IMR-90 (cell line): Measurements from ENCODE around the gene RPL10A. TPM values are rescaled to one million over a fixed set of nuclear protein-coding genes. Genes with fewer than 3 reads are reported as not detected.
A peak's percentile ranks its signal among the peaks of the same experiment; 100 is the strongest.

Source experiments
- ATAC-seq: fragments of 200-7000 bp; cut with Tn5 transposase; 2 replicates; pipeline ENCODE4 v1.9.1; 2020; ENCODE audit warnings: low read depth, mild to moderate bottlenecking, moderate library complexity
- BruUV-seq: library from RNA; stranded (reverse); fragments of 400-500 nt; replicated peaks from 2 replicates; lab custom pipeline; 2021; lab: Mats Ljungman, UMichigan
- CTCF ChIA-PET: fragments of 300-600 bp; formaldehyde crosslinking; extraction: SDS; loops from one replicate; lab custom pipeline; 2021; ENCODE audit warnings: antibody characterized with exemption; lab: Yijun Ruan, JAX
- POLR2A ChIA-PET: fragments of 300-600 bp; sonication (Branson Sonifier 250); formaldehyde crosslinking; loops from one replicate; lab custom pipeline; 2022; ENCODE audit warnings: antibody characterized with exemption; ENCODE audit not compliant: unreplicated experiment; lab: Charles Lee
- DNase-seq: peaks from one replicate; pipeline ENCODE4 v3.0.0; 2013
- H2AFZ ChIP-seq: replicated peaks from 2 replicates; pipeline ENCODE3; 2013; ENCODE audit warnings: low read length, mild to moderate bottlenecking; ENCODE audit not compliant: poor library complexity
- H2AK5ac ChIP-seq: 2 replicates; pipeline ENCODE4 v1.6.1; 2013; ENCODE audit warnings: low read depth, low read length, inconsistent platforms
- H2AK9ac ChIP-seq: replicated peaks from 2 replicates; pipeline ENCODE3; 2013; ENCODE audit warnings: mild to moderate bottlenecking, low read depth, low read length, moderate library complexity; ENCODE audit not compliant: poor library complexity
- H2BK120ac ChIP-seq: 2 replicates; pipeline ENCODE4 v1.6.1; 2013; ENCODE audit warnings: low read depth, low read length, inconsistent platforms
- H2BK15ac ChIP-seq: 3 replicates; pipeline ENCODE4 v1.6.1; 2013; ENCODE audit warnings: low read depth, low read length, inconsistent platforms
- H2BK20ac ChIP-seq: 2 replicates; pipeline ENCODE4 v1.6.1; 2013; ENCODE audit warnings: low read depth, mild to moderate bottlenecking, inconsistent platforms, low read length, moderate library complexity
- H2BK5ac ChIP-seq: 2 replicates; pipeline ENCODE4 v1.6.1; 2013; ENCODE audit warnings: mild to moderate bottlenecking, low read depth, low read length, inconsistent platforms; ENCODE audit not compliant: poor library complexity, severe bottlenecking
- H3K14ac ChIP-seq: replicated peaks from 2 replicates; pipeline ENCODE4 v1.6.1; 2013; ENCODE audit warnings: low read depth, low read length, inconsistent platforms
- H3K18ac ChIP-seq: 2 replicates; pipeline ENCODE4 v1.6.1; 2013; ENCODE audit warnings: low read depth, low read length, control low read depth
- H3K23ac ChIP-seq: 2 replicates; pipeline ENCODE4 v1.6.1; 2013; ENCODE audit warnings: low read depth, low read length, inconsistent platforms
- H3K27ac ChIP-seq: 2 replicates; pipeline ENCODE4 v1.5.1; 2013; ENCODE audit warnings: mild to moderate bottlenecking, control low read depth, low read length; ENCODE audit not compliant: insufficient read depth
- H3K27me3 ChIP-seq: 2 replicates; pipeline ENCODE4 v1.6.1; 2013; ENCODE audit warnings: low read length; ENCODE audit not compliant: control insufficient read depth, insufficient read depth
- H3K36me3 ChIP-seq: 2 replicates; pipeline ENCODE4 v1.6.1; 2013; ENCODE audit warnings: low read length, mixed read lengths; ENCODE audit not compliant: control insufficient read depth, insufficient read depth
- H3K4ac ChIP-seq: 2 replicates; pipeline ENCODE4 v1.6.1; 2013; ENCODE audit warnings: low read depth, low read length, inconsistent platforms
- H3K4me1 ChIP-seq: 2 replicates; pipeline ENCODE4 v1.6.1; 2013; ENCODE audit warnings: low read length, mixed read lengths; ENCODE audit not compliant: control insufficient read depth, insufficient read depth
- H3K4me2 ChIP-seq: 2 replicates; pipeline ENCODE4 v1.6.1; 2013; ENCODE audit warnings: low read depth, mild to moderate bottlenecking, control low read depth, low read length, moderate library complexity
- H3K4me3 ChIP-seq: 2 replicates; pipeline ENCODE4 v1.5.1; 2013; ENCODE audit warnings: low read depth, mild to moderate bottlenecking, control low read depth, low read length, moderate library complexity; ENCODE audit not compliant: insufficient read depth
- H3K56ac ChIP-seq: 2 replicates; pipeline ENCODE4 v1.6.1; 2013; ENCODE audit warnings: low read length, inconsistent platforms; ENCODE audit not compliant: insufficient read depth; ENCODE audit errors: extremely low read depth
- H3K79me1 ChIP-seq, 2 experiments: 2 replicates each; pipeline ENCODE4 v1.6.1; 2013; ENCODE audit warnings: low read length in 2 of 2, inconsistent platforms in 1 of 2, low read depth in 1 of 2
- H3K9ac ChIP-seq: 2 replicates; pipeline ENCODE4 v1.6.1; 2013; ENCODE audit warnings: low read depth, low read length, control low read depth
- H3K9me1 ChIP-seq: 2 replicates; pipeline ENCODE4 v1.6.1; 2013; ENCODE audit warnings: low read length, inconsistent platforms; ENCODE audit not compliant: insufficient read depth
- H3K9me3 ChIP-seq: 2 replicates; pipeline ENCODE4 v1.6.1; 2013; ENCODE audit warnings: low read length; ENCODE audit not compliant: control insufficient read depth, insufficient read depth
- H4K20me1 ChIP-seq: 2 replicates; pipeline ENCODE4 v1.6.1; 2013; ENCODE audit warnings: low read length, inconsistent platforms; ENCODE audit not compliant: insufficient read depth
- H4K5ac ChIP-seq: 2 replicates; pipeline ENCODE4 v1.6.1; 2013; ENCODE audit warnings: mild to moderate bottlenecking, low read depth, low read length, control low read depth
- H4K8ac ChIP-seq, 2 experiments: 2 replicates each; pipeline ENCODE4 v1.6.1; 2013; ENCODE audit warnings: low read depth in 2 of 2, low read length in 2 of 2, control low read depth in 1 of 2, inconsistent platforms in 1 of 2
- H4K91ac ChIP-seq: 2 replicates; pipeline ENCODE4 v1.6.1; 2013; ENCODE audit warnings: low read depth, low read length, inconsistent platforms; ENCODE audit not compliant: insufficient read depth
- MAZ ChIP-seq: IDR thresholded peaks from 2 replicates; pipeline ENCODE4 v1.6.1; 2012; ENCODE audit warnings: low read depth, mild to moderate bottlenecking, low read length, improper control_type of control experiment, moderate library complexity, borderline replicate concordance
- POLR2A ChIP-seq: IDR thresholded peaks from 2 replicates; pipeline ENCODE4 v1.6.1; 2012; ENCODE audit warnings: mild to moderate bottlenecking, low read depth, low read length
- WGBS, 2 experiments: methylation state at CpG; one replicate each; pipeline versions ENCODE4 v1.1.5 to v1.1.7; 2013; ENCODE audit warnings: missing lambda C conversion rate in 2 of 2; ENCODE audit not compliant: insufficient read length in 1 of 2; ENCODE audit errors: extremely low coverage in 2 of 2; 5-methylcytosine and 5-hydroxymethylcytosine counted together
- dilution Hi-C: fragments of 300-500 bp; cut with HindIII; formaldehyde crosslinking; loops from one replicate; pipeline ENCODE4 v1.14.3; 2018; ENCODE audit warnings: low sequenced_read_pairs; ENCODE audit not compliant: unreplicated experiment
- in situ Hi-C: fragments of 300-500 bp; cut with MboI; formaldehyde crosslinking; loops from 3 replicates; pipeline ENCODE4 v1.14.3; 2019; ENCODE audit warnings: low sequenced_read_pairs, inconsistent platforms, mixed read lengths
- intact Hi-C: fragments of 100-400 bp; cut with micrococcal nuclease; formaldehyde crosslinking; loops from 2 replicates; pipeline ENCODE4 v1.10.0; 2022
- polyA plus RNA-seq, 3 experiments: library from polyadenylated mRNA; depleted of rRNA; stranded (reverse); fragments of >200 nt; gene quantifications; 2 replicates each; pipeline ENCODE4 v1.2.3, GENCODE V29; 2012; ENCODE audit warnings: low replicate concordance in 1 of 3
- total RNA-seq: library from RNA; depleted of rRNA; stranded (reverse); fragments of >200 nt; gene quantifications from 2 replicates; pipeline ENCODE4 v1.2.3, GENCODE V29; 2012

Gene RPL10A
- total and polyA plus RNA-seq, 2 of the 4 experiments (the other 2 are of a cell fraction): 2,310 to 3,153 TPM

DNA sequence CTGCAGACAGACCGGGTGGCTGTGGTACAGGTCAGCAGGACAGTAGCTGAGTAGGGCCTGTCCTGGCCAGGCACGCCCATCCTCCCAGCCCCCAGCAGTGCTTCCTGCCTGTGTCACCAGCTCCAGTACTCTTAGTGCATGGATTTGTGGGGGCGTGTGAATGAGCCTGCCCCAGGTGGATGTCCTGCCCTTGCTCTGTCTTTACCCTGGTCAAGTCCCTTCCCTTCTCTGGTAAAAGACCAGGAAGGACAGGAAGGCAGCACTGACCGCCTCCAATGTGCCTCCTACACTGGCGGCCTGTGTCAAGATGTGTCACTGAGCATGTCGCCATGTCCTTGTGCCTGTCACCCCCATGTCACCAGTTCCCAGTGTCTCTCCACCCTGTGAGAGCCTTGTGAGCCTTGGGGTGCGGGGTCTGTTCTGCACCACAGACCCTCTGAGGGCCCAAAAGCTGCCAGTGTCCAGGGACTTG lies 16.8 kb downstream of the RPL10A start:
- intact Hi-C loops: no loop called here
- peak overlapping the region; percentile 96 for H4K91ac ChIP-seq
- H2AK5ac ChIP-seq: peak overlapping the region; percentile 99
- dilution Hi-C loops: no loop called here
- peak overlapping the region; percentile 63; the same call in 2 of the 3 replicates for H2BK15ac ChIP-seq
- TF ChIP-seq MAZ (peak; percentile 31; the same call in 1 of the 2 replicates), POLR2A (no peak)
- peak overlapping the region; percentile 91 for H3K4ac ChIP-seq
- ChIA-PET POLR2A (no interaction called here), CTCF (interaction anchor here (0.6 kb wide), 1 partner anchor 22 kb away, joined by 4 read pairs; no protein-coding TSS in a partner anchor)
- peak overlapping the region; percentile 28; the same call in 1 of the 2 replicates for H3K9ac ChIP-seq
- H4K20me1 ChIP-seq: peaks cover 17% of the 10 kb centered on the region; the same call in 1 of the 2 replicates
- in situ Hi-C loops: no loop called here
- no peaks in the 10 kb centered on the region for H3K9me3 ChIP-seq
- H2BK5ac ChIP-seq: peak overlapping the region; percentile 93
- WGBS, 2 experiments: 100% methylated on average over 2 of the region's 7 CpGs; no CpG with 5 or more reads in 1 of the 2 experiments
- no peak overlapping the region for H3K4me3 ChIP-seq
- H3K27ac ChIP-seq: peak overlapping the region; percentile 65
- H2AFZ ChIP-seq: peak overlapping the region; percentile 85
- peak overlapping the region; percentile 86 for H2BK120ac ChIP-seq
- H3K14ac ChIP-seq: peak overlapping the region; percentile 78
- peaks cover 35% of the 10 kb centered on the region for H3K4me1 ChIP-seq
- peak overlapping the region; percentile 82 for H2BK20ac ChIP-seq
- H4K5ac ChIP-seq: peak overlapping the region; percentile 52
- DNase-seq (peak; percentile 50), ATAC-seq (peak; percentile 16)
- H4K8ac ChIP-seq: peak overlapping the region; percentile 76 to 84
- peak overlapping the region; percentile 87; the same call in 1 of the 2 replicates for H3K23ac ChIP-seq
- H3K4me2 ChIP-seq: peak overlapping the region; percentile 9; the same call in 1 of the 2 replicates
- H3K18ac ChIP-seq: peak overlapping the region; percentile 71
- peaks cover 54 to 97% of the 10 kb centered on the region in 2 experiments for H3K79me1 ChIP-seq
- H2AK9ac ChIP-seq: peak overlapping the region; percentile 94
- H3K9me1 ChIP-seq: peaks cover 36% of the 10 kb centered on the region
- BruUV-seq: no TSS peak
- H3K56ac ChIP-seq: 0 out of 2 replicates have a peak overlapping the region, but pooled peaks have one; percentile 36
- H3K27me3 ChIP-seq: no peaks in the 10 kb centered on the region
- peaks cover 41% of the 10 kb centered on the region for H3K36me3 ChIP-seq
